HG03460 (cell line): ENCODE data around the gene MANBA.

Source experiments
- ATAC-seq: cut with Tn5 transposase; IDR thresholded peaks from one replicate; pipeline ENCODE4 v1.9.1; 2021; ENCODE audit not compliant: unreplicated experiment

Gene MANBA

GRCh38 chr4:102598762-102599374, 161.9 kb downstream of the MANBA start:
- ATAC-seq = peak; percentile 53

GRCh38 chr4:102598086-102598761, 162.5 kb downstream of the MANBA start:
- ATAC-seq = peak; percentile 89

DNA sequence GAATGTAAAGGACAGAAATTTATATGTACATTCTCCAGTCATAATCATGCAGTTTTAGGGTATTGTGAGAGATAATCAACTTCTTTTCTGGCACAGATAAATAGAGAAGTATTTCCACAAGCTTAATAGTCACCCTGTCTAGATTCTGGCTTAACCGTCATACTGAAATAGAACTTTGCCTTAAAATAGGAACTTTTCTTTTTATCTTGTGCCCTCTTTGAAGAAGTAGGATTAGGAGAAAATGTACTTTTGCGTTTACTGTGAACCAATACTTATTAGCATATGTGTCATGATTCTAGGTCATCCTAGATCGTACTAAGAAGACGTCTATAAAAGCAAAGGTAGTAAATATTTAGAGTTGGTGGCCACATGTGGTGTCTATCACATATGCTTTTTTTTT, 164.2 kb downstream of the MANBA start:
- ATAC-seq = no peak

GRCh38 chr4:102594000-102594399, 166.8 kb downstream of the MANBA start:
- no peak for ATAC-seq

DNA sequence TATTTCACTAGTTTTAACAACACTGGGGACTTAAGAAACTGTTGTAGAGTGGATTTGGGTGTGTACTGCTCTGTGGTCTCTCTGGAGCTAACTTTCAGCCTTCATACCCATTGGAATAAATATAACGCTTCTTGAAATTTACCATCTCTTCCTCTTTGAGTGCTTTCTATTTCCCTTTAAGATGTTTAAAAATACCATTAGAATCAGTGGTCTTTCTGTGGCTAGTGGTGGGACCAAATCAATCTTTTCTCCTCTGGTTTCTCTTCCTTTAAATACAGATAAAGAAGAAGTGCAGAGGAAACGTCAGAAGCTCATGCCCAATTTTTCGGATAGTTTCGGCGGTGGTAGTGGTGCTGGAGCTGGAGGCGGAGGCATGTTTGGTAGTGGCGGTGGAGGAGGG, 167.6 kb downstream of the MANBA start:
- ATAC-seq = no peak

- no peak for ATAC-seq
Observed at GRCh38 chr4:102592256-102592655, 168.5 kb downstream of the MANBA start.

DNA sequence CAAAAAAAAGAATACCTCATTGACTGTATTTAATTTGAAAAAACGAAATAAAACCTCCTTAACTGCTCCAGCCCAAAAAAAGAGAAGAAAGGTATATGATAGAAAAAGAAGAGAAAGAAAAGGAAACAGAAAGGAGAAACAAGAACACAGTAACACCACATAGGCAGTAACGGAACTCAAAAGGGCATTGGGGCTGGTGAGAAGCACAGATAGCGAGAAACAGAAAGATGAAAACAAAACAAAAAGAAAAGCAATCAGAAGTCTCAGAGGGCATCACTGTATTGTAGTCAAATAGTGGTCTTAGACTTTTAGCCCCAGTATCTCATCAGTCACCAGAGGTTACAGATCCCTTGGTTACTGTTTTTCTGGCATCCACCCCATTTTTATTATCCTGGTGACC, 171.0 kb downstream of the MANBA start:
- ATAC-seq = no peak

GRCh38 chr4:102586644-102587021, 174.1 kb downstream of the MANBA start:
- ATAC-seq = peak; percentile 48

DNA sequence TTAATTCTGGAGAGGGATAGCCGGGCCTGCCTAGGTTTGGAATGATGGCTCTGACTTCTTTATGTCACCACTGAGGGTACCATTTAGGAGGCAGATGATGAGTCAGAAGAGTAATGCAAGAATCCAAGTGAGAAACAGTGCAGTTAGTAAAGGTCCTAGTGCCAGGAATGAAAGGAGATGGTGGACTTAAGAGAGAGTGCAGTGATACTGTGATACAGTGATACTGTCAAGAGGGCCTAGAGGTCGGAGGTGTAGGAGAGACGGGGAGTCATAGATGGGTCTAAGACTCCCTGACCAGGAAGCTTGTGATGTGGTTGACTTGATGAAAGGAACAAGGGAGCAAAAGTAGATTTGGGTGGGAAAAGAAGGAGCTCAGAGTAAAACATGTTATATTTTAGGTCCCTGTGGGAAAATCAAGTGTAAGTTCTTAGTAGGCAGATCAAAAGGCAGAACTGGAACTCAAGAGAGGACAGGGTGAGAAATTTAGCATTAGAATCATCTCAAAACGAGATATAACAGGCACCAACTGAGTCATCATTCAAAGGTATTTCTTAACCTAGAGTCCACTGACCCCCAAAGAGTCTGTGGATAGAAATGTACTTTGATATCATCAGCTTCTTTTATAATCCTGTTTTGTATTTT, 174.6 kb downstream of the MANBA start:
- peak; percentile 53 for ATAC-seq

GRCh38 chr4:102585329-102585728, 175.4 kb downstream of the MANBA start:
- no peak for ATAC-seq

DNA sequence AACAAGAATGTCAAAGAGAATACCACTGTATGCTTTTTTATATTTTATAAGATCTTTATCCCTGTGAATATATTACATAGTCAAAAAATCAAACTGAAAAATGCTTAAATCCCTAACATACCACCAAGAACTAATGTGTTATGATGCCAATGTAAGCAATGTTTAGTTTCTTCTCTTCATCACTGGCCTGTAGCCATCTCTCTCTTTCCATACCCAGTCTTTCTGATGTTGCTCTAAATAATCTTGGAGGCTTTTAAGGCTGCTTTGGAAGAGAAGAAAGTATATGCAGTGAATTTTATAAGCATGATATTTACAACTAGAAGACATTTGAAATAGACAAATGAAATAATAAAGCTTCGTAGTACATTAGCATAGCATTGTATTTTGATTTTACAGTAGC, 176.7 kb downstream of the MANBA start:
- ATAC-seq = no peak
